ENCODE results near the gene ERMP1.

DNA sequence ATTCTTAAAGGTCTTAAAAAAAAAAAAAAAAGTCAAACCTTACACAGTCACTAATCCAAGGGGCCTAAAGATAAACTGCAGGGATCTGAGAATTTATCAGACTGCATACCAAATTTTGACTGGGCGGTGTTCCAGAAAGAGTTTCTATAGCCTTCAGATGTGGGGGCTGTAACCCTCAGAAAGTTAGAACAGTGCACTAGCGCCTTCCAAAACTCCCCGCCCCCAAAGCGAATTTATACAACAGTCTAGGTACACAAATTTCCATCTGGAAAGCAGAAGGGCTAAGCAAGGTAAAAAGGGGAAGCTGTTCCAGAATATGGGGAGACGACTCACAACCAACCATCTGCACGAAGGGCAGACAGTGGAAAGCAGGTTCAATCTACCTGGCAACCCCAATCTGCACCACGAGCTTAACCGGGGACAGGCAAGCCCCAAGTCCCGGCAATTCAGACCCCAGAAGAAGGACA is 813 bp downstream of the ERMP1 start:
- TF ChIP-seq, protein P1, sequence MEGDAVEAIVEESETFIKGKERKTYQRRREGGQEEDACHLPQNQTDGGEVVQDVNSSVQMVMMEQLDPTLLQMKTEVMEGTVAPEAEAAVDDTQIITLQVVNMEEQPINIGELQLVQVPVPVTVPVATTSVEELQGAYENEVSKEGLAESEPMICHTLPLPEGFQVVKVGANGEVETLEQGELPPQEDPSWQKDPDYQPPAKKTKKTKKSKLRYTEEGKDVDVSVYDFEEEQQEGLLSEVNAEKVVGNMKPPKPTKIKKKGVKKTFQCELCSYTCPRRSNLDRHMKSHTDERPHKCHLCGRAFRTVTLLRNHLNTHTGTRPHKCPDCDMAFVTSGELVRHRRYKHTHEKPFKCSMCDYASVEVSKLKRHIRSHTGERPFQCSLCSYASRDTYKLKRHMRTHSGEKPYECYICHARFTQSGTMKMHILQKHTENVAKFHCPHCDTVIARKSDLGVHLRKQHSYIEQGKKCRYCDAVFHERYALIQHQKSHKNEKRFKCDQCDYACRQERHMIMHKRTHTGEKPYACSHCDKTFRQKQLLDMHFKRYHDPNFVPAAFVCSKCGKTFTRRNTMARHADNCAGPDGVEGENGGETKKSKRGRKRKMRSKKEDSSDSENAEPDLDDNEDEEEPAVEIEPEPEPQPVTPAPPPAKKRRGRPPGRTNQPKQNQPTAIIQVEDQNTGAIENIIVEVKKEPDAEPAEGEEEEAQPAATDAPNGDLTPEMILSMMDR (IDR thresholded peaks at IDR 0.05): no peak
- no peak for TF ChIP-seq EZH2 (IDR thresholded peaks at IDR 0.05; ENCODE audit: borderline replicate concordance, insufficient read depth, low read depth, low read length, poor library complexity, severe bottlenecking)
